ENCODE measurements around the gene MFAP1. TPM values are rescaled to one million over a fixed set of nuclear protein-coding genes. Genes with fewer than 3 reads are reported as not detected.
"Not testable (repeated sequence)": the region's sequence is repeated elsewhere in the genome, so short reads cannot be mapped to it uniquely, and the experiment has no call there.

MFAP1 gene
- total RNA-seq, 6 experiments from 2014 or later = 6.7 to 11.9 (median 8.1) TPM

GRCh38 chr15:43852607-43853006 lies 28.1 kb upstream of the MFAP1 start:
- Histone ChIP-seq H3K4me1 (no peaks in the 10 kb centered on the region), H3K4me3 (no peak overlapping the region), H3K27me3 (no peaks in the 10 kb centered on the region), H3K27ac (no peak overlapping the region), H3K9me3 (no peaks in the 10 kb centered on the region), H3K36me3 (no peaks in the 10 kb centered on the region)
- DNase-seq (no peak), ATAC-seq (no peak)
- 98% methylated on average over 4 of the region's 4 CpGs for WGBS (ENCODE audit: insufficient coverage, low coverage, low lambda C conversion rate, missing lambda C conversion rate)
- TF ChIP-seq CTCF (IDR thresholded peaks at IDR 0.05) (no peak), POLR2A (IDR thresholded peaks at IDR 0.05) (no peak)
- intact Hi-C loops (cut with DNase I) = no loop called here

DNA sequence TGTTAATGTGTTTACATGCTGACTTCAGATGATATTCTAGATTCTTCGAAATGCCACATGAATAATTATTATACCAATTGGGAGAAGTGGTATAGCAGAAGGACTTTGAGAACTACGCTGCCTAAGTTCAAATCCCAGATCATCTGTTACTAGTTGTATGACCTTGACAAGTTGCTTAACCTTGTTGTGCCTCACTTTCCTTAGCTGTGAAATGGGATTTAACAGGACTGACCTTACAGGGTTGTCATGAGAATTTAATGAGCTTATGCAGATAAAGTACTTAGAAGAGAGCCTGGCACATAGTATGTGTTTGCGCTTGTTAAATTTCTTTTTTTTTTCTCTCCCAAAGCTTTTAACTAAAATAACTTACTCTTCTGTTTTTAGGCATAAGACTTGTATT lies 26.8 kb upstream of the MFAP1 start:
- no peak for ATAC-seq
- intact Hi-C loops (cut with DNase I) = no loop called here
- H3K27ac ChIP-seq = no peak overlapping the region
- no peaks in the 10 kb centered on the region for H3K36me3 ChIP-seq
- no peak for DNase-seq
- H3K27me3 ChIP-seq = no peaks in the 10 kb centered on the region
- no peak overlapping the region for H3K4me3 ChIP-seq
- H3K4me1 ChIP-seq = no peaks in the 10 kb centered on the region
- H3K9me3 ChIP-seq = no peaks in the 10 kb centered on the region
- no peak for TF ChIP-seq POLR2A (IDR thresholded peaks at IDR 0.05)
- TF ChIP-seq CTCF (IDR thresholded peaks at IDR 0.05) = no peak
- WGBS (ENCODE audit: insufficient coverage, low coverage, low lambda C conversion rate, missing lambda C conversion rate) = 98% methylated on average over 3 of the region's 3 CpGs

DNA sequence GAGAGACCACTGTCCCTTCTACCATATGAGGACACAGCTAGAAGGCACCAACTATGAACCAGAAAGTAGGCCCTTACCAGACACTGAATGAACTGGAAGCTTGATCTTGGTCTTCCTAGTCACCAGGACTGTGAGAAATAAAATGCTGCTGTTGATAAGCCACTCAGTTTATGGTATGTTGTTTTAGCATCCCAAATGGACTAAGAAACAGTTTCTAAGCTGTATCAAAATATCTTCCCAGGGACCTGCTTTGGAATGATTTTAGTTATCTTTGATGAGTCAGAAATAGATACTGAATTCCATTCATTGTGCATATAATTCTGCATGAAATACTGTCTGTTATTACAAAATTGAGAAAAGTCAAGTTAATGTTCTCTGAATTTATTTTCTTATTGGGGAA lies 20.9 kb upstream of the MFAP1 start:
- DNase-seq (no peak), ATAC-seq (no peak)
- TF ChIP-seq POLR2A (IDR thresholded peaks at IDR 0.05) = no peak
- TF ChIP-seq CTCF (IDR thresholded peaks at IDR 0.05) = no peak
- Histone ChIP-seq H3K4me3 (no peak overlapping the region), H3K36me3 (no peaks in the 10 kb centered on the region), H3K27me3 (no peaks in the 10 kb centered on the region), H3K27ac (no peak overlapping the region), H3K4me1 (no peaks in the 10 kb centered on the region), H3K9me3 (no peaks in the 10 kb centered on the region)
- intact Hi-C loops (cut with DNase I) = no loop called here

GRCh38 chr15:43832485-43832884 lies 8.0 kb upstream of the MFAP1 start:
- H3K4me3 ChIP-seq; intact Hi-C loops (cut with DNase I); H3K9me3 ChIP-seq; DNase-seq; H3K27me3 ChIP-seq; H3K4me1 ChIP-seq; ATAC-seq; H3K36me3 ChIP-seq; H3K27ac ChIP-seq: not testable (repeated sequence)
- WGBS (ENCODE audit: insufficient coverage, low coverage, low lambda C conversion rate, missing lambda C conversion rate) = 88% methylated on average over 5 of the region's 6 CpGs

DNA sequence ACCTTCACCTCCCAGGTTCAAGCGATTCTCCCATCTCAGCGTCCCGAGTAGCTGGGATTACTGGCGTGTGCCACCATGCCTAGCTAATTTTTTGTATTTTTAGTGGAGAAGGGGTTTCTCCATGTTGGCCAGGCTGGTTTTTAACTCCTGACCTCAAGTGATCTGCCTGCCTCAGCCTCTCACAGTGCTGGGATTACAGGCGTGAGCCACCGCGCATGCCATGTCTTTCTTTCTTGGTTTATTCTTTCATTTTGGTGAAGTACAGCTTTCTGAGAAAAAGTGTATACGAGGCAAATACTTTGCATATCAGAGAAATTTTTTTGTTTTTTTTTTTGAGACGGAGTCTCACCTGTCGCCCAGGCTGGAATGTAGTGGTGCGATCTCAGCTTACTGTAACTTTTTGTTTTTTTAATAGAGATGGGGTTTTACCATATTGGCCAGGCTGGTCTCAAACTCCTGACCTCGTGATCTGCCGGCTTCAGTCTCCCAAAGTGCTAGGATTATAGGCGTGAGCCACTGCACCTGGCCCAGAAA lies 7.1 kb upstream of the MFAP1 start:
- DNase-seq; H3K9me3 ChIP-seq; H3K27me3 ChIP-seq; H3K4me3 ChIP-seq; ATAC-seq; intact Hi-C loops (cut with DNase I); H3K36me3 ChIP-seq; H3K27ac ChIP-seq; H3K4me1 ChIP-seq: not testable (repeated sequence)
- 93% methylated on average over 14 of the region's 14 CpGs for WGBS (ENCODE audit: insufficient coverage, low coverage, low lambda C conversion rate, missing lambda C conversion rate)

GRCh38 chr15:43830691-43831275 lies 6.3 kb upstream of the MFAP1 start:
- ATAC-seq; H3K27ac ChIP-seq; H3K9me3 ChIP-seq; H3K36me3 ChIP-seq; H3K4me3 ChIP-seq; DNase-seq; intact Hi-C loops (cut with DNase I); H3K4me1 ChIP-seq; H3K27me3 ChIP-seq: not testable (repeated sequence)
- WGBS (ENCODE audit: insufficient coverage, low coverage, low lambda C conversion rate, missing lambda C conversion rate) = 98% methylated on average over 9 of the region's 9 CpGs

GRCh38 chr15:43829951-43830540 lies 5.6 kb upstream of the MFAP1 start:
- ATAC-seq; H3K4me3 ChIP-seq; H3K27ac ChIP-seq; intact Hi-C loops (cut with DNase I); H3K9me3 ChIP-seq; H3K4me1 ChIP-seq; DNase-seq; H3K27me3 ChIP-seq; H3K36me3 ChIP-seq: not testable (repeated sequence)
- 75% methylated on average over 5 of the region's 9 CpGs for WGBS (ENCODE audit: insufficient coverage, low coverage, low lambda C conversion rate, missing lambda C conversion rate)

Data from right lobe of liver (tissue), 6 donors.